ENCODE measurements around the gene CD300LD.
"Not testable (repeated sequence)": the region's sequence is repeated elsewhere in the genome, so short reads cannot be mapped to it uniquely, and the experiment has no call there.

CD300LD gene

GRCh38 chr17:74592087-74592990, at the start of gene CD300LD:
Gene CD300LD (minus strand): TSS chr17:74592283. CDS start chr17:74592202, 81 bp downstream.
- ATAC-seq = no peak

DNA sequence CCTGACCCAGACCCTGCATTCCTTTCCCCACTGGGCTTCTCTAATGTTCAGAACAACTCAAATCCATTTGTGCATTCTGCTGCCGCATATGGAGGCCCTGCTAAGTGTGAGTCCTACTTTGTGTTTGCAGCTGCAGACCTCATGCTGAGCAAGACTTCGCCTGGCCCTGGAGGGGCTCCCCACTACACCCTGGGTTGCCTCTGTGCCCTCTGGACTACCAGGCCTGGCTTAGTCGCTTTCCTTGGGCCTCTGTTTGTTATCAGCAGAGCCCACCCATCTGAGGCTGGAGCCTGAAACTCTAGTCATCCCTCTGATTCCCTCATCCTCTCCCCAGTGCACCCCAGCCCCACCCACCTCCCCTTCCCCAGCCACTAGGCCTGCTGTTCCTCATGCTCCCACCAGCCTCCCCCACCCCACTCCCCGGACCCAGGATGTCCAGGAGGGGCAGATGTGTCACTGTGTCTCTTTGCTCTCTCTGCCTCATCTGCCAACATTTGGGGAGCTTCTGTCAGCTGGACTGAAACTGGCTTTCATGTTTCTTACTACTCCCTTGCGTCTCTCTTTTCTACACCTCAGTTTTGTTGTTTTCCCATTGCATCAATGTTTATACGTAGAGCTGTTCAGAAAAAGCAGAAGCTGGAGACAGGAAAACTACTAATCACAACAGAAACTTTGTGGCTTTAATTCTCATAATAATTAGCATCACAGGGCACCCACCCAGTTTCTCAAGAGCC, 49.3 kb upstream of the CD300LD start:
- ATAC-seq = no peak

- ATAC-seq = peak in 1 of 2 donors; percentile 56
These were observed 47.6 kb upstream of the CD300LD start for GRCh38 chr17:74639704-74640151.

GRCh38 chr17:74637926-74638325, 45.8 kb upstream of the CD300LD start:
- ATAC-seq = no peak

- ATAC-seq = no peak
These were observed 45.2 kb upstream of the CD300LD start for GRCh38 chr17:74637265-74637664.

- not testable (repeated sequence) for ATAC-seq
These were observed 44.5 kb upstream of the CD300LD start for GRCh38 chr17:74636541-74637085.

DNA sequence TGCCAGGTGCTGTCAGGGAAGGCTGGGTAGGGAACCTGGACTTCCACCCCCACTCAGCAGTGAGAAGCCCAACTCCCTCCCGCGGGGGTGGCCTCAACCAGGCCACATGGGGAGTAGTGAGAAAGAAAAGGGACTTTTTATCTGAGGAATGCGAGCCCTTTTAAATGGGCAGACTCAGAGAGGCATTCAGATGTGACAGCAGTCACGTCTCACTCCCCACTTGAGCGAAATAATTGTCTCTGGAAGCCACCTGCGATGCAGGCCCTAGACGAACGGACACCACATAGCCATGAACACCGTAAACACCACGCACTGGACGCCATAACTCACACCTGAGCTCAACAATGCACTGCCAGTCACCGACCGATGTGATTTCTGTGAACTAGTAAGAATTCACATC, 43.3 kb upstream of the CD300LD start:
- no peak for ATAC-seq

DNA sequence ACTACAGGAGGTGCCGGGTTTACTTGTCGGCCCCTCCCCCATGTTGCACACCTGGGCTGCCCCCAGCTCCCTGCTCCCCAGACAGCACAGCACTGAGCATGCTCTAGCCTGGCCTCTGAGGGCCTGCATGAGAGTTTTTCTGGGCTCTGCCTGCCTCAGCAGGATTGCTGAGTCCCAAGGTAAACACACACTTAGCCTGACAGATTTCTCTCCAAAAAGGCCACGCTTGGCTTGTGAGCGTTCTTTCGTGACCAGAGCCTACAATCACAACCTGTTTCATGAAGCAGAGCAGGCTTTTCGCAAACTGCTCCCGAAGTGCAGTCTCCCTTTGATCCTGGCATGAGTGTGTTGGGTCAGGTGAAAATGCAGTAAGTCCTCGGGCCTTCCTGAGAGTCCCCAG, 41.2 kb upstream of the CD300LD start:
- ATAC-seq = no peak

DNA sequence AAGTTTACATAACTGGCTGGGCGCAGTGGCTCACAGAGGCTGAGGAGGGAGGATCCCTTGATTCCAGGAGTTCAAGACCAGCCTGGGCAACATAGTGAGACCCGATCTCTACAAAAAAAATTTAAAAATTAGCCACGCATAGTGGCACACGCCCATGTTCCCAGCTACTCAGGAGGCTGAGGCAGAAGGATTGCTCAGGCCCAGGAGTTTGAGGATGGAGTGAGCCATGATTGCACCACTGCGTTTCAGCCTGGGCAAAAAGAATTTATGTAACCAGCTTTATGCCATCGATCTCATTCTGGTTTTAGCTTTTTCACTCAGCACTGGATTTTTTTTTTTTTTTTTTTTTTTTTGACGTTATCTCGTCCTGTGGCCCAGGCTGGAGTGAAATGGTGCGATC, 40.5 kb upstream of the CD300LD start:
- ATAC-seq = no peak

- no peak for ATAC-seq
These were observed 39.7 kb upstream of the CD300LD start for GRCh38 chr17:74631468-74632450.

DNA sequence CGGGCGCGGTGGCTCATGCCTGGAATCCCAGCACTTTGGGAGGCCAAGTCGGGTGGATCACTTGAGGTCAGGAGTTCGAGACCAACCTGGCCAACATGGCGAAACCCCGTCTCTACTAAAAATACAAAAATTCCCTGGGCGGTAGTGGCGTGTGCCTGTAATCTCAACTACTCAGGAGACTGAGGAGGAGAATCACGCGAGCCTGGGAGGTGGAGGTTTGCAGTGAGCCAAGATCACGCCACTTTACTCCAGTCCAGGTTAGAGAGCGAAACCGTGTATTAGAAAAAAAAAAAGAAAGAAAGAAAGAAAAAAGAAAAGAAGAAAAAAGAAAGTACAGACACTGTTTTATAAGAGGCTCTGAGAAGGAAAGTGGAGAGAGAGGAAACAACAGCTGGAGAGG, 38.2 kb upstream of the CD300LD start:
- not testable (repeated sequence) for ATAC-seq

GRCh38 chr17:74625661-74626060, 33.6 kb upstream of the CD300LD start:
- ATAC-seq = no peak

DNA sequence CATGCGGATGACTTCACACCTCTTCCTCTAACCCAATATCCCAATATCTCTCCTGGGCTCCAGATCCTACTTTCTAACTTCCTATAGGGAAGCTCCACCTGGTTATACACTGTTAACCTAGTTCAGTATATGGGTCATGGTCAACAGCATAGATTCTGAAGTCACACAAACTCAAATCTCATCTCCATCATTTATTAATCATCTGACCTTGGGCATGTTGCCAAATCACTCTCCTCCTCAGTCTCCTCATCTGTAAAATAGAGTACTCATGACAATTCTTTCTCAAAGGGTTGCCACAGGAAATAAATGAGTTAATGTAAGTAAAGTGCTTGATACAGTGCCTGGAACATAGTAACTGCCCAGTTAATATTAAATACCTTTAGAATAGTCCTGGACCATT, 32.0 kb upstream of the CD300LD start:
- no peak for ATAC-seq

GRCh38 chr17:74623693-74624093, 31.6 kb upstream of the CD300LD start, which contains the start of gene CD300E:
Gene CD300E (minus strand): TSS chr17:74623738. CDS start chr17:74623621, 117 bp downstream.
- no peak for ATAC-seq

GRCh38 chr17:74619077-74619673, 27.1 kb upstream of the CD300LD start:
- no peak for ATAC-seq

- ATAC-seq = no peak
These were observed 26.4 kb upstream of the CD300LD start for GRCh38 chr17:74618451-74618850.

- no peak for ATAC-seq
These were observed 24.6 kb upstream of the CD300LD start for GRCh38 chr17:74616696-74617095.

DNA sequence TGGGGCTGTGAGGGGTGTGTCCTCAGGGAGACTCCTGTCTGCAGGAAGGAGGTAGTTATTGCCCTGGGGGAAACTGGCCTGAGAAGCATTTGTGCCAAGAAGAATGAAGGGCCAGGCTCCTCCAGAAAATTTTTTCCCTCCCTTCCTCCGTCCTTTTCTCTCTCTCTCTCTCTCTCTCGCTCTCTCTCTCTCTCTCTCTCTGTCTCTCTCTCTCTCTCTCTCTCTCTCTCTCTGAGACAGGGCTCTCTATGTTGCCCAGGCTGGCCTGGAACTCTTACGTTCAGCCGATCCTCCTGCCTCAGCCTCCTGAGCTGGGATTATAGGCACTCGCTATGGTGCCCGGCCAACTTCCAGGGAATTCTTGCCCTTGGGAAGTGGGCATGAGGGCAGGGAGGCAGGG, 20.0 kb upstream of the CD300LD start:
- ATAC-seq = no peak

DNA sequence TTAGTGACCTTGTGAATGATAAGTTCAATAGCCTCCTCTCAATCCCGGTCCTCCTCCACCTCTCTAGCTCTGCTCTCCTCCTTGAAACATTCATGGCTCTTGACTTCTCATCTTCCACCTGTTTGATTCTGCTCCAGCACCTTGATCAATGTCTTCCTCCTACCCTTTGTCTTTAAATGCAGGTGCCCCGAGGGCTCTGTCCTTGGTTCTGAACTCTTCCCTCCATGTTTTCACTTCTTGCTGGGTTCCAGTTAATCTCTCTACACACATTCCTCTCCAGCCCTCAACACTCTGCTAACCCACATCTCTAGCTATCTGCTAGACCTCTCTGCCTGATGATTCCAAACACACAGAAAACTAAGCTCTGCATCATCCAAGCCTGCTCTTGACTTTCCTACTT, 18.0 kb upstream of the CD300LD start:
- ATAC-seq = no peak

DNA sequence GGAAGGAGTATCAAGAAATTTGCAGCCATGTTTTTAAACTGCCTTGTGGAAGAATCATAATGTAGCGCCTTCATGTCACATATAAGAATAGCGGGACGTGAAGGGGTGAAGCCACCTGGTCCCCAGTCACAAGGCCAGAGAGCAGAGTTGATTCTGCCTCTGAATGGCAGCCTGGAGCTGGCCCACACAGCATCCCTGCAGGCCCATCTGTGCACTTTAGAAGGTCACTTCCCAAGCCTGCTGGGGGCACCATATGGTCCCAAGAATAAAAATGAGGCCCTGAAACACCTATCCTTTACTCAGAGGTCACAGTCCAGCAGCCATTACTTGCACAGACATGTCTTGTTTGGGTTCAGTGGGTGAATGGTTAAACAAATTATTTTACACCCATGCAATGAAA, 16.4 kb upstream of the CD300LD start:
- ATAC-seq = no peak

GRCh38 chr17:74607221-74607620, 15.1 kb upstream of the CD300LD start:
- ATAC-seq = no peak

- no peak for ATAC-seq
These were observed 14.0 kb upstream of the CD300LD start for GRCh38 chr17:74606050-74606449.

Measured in activated CD4-positive, CD25-positive, alpha-beta regulatory T cell treated with anti-CD3 and anti-CD28 coated beads, Interleukin-2, amount 50 U/mL, for 24 hours (primary cell).